Kidney (tissue), 14 donors: ENCODE measurements around the gene TPST2. TPM values are rescaled to one million over a fixed set of nuclear protein-coding genes. Genes with fewer than 3 reads are reported as not detected.

Experiments used
- DNase-seq, 5 donors: peaks; one replicate each; pipeline ENCODE4 v3.0.0-alpha.2; 2013 to 2020
- FAIRE-seq: peaks from 2 replicates; lab custom pipeline; 2012; peaks lifted over from hg19 to GRCh38; lab: Jason Lieb, UNC
- H3K27ac ChIP-seq, 2 donors: one replicate each; pipeline ENCODE4 v1.7.0; 2013; ENCODE audit warnings: low read depth in 2 of 2, low read length in 2 of 2, inconsistent platforms in 1 of 2
- H3K27me3 ChIP-seq: one replicate; pipeline ENCODE4 v1.7.1; 2013; ENCODE audit warnings: low read length, inconsistent platforms; ENCODE audit not compliant: control insufficient read depth, insufficient read depth
- H3K36me3 ChIP-seq, 3 donors: one replicate each; pipeline versions ENCODE4 v1.7.0 to v1.7.1; 2013; ENCODE audit warnings: low read length in 3 of 3, control low read depth in 1 of 3, inconsistent platforms in 1 of 3; ENCODE audit not compliant: insufficient read depth in 3 of 3, control insufficient read depth in 2 of 3
- H3K4me1 ChIP-seq, 3 donors: one replicate each; pipeline versions ENCODE4 v1.7.0 to v1.7.1; 2013; ENCODE audit warnings: low read length in 3 of 3, inconsistent platforms in 1 of 3, low read depth in 1 of 3; ENCODE audit not compliant: control insufficient read depth in 2 of 3, insufficient read depth in 2 of 3
- H3K4me3 ChIP-seq, 3 donors: one replicate each; pipeline versions ENCODE4 v1.7.0 to v1.8.1; 2013; ENCODE audit warnings: low read length in 3 of 3, control low read depth in 1 of 3, inconsistent platforms in 1 of 3
- H3K9ac ChIP-seq, 3 donors: one replicate each; pipeline versions ENCODE4 v1.7.0 to v1.7.1; 2013; ENCODE audit warnings: low read length in 3 of 3, control low read depth in 1 of 3, inconsistent platforms in 1 of 3
- H3K9me3 ChIP-seq, 3 donors: one replicate each; pipeline versions ENCODE4 v1.7.0 to v1.7.1; 2013; ENCODE audit warnings: low read length in 3 of 3, control low read depth in 1 of 3, inconsistent platforms in 1 of 3; ENCODE audit not compliant: control insufficient read depth in 2 of 3, insufficient read depth in 1 of 3
- intact Hi-C: fragments of 100-400 bp; cut with DNase I; formaldehyde crosslinking; loops from one replicate; pipeline ENCODE4 v1.11.1; 2022
- polyA plus RNA-seq: library from polyadenylated mRNA; stranded (reverse); fragments of 350-450 nt; fragmentation: Illumina TruSeq; extraction: RNeasy Lipid Tissue Mini Kit (QIAGEN cat#74804); gene quantifications from one replicate; pipeline ENCODE4 v1.2.3, GENCODE V29; 2014; ENCODE audit warnings: low read depth, low replicate concordance; ENCODE audit not compliant: insufficient read depth
- total RNA-seq: library from RNA; stranded (reverse); fragmentation: NEBNext Ultra II Directional; extraction: Animal tissue kit (Norgen Biotek cat#: 25700); gene quantifications from one replicate; pipeline ENCODE4 v1.2.1, GENCODE V29; 2021
- TF ChIP-seq, protein P1 (sequence below): IDR thresholded peaks from 3 replicates; pipeline ENCODE4 v1.5.1; 2012; ENCODE audit warnings: mild to moderate bottlenecking, moderate library complexity, borderline replicate concordance; ENCODE audit not compliant: insufficient read depth; ENCODE audit errors: extremely low read depth
- donor health status: control.
- donor health status: control.
- donor health status: control.
- donor health status: control.
- donor health status: control.
- donor health status: DM: yes; HTN: yes; CAD: no.
- donor health status: Normal renal cell carcinoma (clear cell type).

The TPST2 gene
- total and polyA plus RNA-seq, 2 donors from 2014 or later, result 40.3 to 48.7 TPM

DNA sequence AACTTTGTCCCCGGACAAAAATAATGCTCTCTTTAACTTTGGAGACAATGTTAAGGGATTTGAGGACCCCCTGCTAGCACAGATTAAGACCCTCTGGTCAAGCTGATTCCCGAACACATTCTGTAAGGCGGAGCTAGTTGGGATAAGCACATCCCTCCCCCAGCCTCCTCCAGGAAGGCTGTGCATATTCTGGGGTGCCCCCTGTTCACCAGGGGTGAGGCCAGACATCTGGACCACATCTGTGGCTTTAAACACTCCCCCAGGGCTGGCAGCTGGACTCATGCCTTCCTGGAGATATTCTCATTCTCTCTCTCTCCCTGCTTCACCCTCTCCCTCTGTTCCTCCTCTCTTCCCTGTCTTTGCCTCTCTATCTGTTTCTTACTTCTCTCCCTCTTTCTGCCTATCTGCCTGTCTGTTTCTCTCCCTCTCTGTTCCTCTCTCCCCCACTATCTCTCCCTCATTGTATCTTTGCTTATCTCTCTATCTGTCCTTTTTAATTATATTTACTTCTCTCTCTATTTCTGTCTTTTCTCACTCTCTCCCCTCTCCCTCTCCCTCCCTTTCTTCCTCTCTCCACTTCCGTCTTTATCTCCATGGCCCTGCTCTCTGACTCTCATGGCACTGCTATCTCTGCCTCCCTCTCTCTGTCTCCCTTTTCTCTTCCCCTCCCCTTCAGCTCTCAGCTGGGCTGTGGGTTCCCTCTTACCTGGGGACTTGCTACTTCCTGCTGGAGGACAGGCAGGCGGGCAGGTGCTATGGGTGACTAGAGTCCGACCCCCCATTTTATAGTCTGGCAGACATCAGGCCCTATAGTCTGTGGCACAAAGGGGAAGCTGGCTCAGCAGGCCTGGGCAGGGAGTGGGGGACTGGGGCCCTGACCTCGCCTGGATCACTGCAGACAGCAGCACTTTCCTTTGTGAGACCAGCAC lies 27.6 kb upstream of the TPST2 start, which contains the start of gene CRYBB1:
TSS of gene CRYBB1 (minus strand) at position 757 of the 929 bp plus-strand sequence. CDS start 1,708 bp downstream, outside the sequence.
- H3K9me3 ChIP-seq, result no peaks in the 10 kb centered on the region
- no peak for FAIRE-seq
- no peaks in the 10 kb centered on the region for H3K4me1 ChIP-seq
- H3K27me3 ChIP-seq, result no peaks in the 10 kb centered on the region
- DNase-seq, result peak in 1 of 5 donors; percentile 77
- no peak within 1 kb of the TSS for H3K4me3 ChIP-seq
- no peaks in the 10 kb centered on the region for H3K36me3 ChIP-seq
- intact Hi-C loops, result no loop called here
- TF ChIP-seq, protein P1, sequence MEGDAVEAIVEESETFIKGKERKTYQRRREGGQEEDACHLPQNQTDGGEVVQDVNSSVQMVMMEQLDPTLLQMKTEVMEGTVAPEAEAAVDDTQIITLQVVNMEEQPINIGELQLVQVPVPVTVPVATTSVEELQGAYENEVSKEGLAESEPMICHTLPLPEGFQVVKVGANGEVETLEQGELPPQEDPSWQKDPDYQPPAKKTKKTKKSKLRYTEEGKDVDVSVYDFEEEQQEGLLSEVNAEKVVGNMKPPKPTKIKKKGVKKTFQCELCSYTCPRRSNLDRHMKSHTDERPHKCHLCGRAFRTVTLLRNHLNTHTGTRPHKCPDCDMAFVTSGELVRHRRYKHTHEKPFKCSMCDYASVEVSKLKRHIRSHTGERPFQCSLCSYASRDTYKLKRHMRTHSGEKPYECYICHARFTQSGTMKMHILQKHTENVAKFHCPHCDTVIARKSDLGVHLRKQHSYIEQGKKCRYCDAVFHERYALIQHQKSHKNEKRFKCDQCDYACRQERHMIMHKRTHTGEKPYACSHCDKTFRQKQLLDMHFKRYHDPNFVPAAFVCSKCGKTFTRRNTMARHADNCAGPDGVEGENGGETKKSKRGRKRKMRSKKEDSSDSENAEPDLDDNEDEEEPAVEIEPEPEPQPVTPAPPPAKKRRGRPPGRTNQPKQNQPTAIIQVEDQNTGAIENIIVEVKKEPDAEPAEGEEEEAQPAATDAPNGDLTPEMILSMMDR, result no peak
- H3K27ac ChIP-seq, result no peak within 1 kb of the TSS
- H3K9ac ChIP-seq, result no peak within 1 kb of the TSS

DNA sequence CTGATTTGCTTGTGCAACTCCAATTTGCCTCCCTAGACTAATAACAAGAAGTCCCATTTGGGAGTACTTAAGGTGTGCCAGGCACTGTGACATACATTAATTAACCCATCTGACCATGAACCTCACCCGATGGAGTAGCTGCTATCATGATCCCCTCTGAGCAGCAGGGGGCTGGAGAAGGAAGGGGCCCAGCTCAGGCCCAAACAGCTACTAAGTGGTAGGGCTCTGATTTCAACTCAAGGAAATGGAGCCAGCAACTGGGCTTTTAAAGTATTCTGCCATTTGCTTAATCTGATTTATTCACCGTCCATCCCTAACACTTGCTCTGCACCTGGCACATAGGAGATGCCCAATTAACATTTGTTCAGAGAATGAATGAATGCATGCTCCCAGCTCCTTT lies 26.7 kb upstream of the TPST2 start:
- H3K27me3 ChIP-seq, result no peaks in the 10 kb centered on the region
- no peaks in the 10 kb centered on the region for H3K4me1 ChIP-seq
- no peaks in the 10 kb centered on the region for H3K9me3 ChIP-seq
- FAIRE-seq (no peak), DNase-seq (no peak)
- no peak overlapping the region for H3K27ac ChIP-seq
- TF ChIP-seq, protein P1, result no peak
- intact Hi-C loops, result no loop called here
- H3K36me3 ChIP-seq, result no peaks in the 10 kb centered on the region
- H3K9ac ChIP-seq, result no peak overlapping the region
- H3K4me3 ChIP-seq, result no peak overlapping the region

DNA sequence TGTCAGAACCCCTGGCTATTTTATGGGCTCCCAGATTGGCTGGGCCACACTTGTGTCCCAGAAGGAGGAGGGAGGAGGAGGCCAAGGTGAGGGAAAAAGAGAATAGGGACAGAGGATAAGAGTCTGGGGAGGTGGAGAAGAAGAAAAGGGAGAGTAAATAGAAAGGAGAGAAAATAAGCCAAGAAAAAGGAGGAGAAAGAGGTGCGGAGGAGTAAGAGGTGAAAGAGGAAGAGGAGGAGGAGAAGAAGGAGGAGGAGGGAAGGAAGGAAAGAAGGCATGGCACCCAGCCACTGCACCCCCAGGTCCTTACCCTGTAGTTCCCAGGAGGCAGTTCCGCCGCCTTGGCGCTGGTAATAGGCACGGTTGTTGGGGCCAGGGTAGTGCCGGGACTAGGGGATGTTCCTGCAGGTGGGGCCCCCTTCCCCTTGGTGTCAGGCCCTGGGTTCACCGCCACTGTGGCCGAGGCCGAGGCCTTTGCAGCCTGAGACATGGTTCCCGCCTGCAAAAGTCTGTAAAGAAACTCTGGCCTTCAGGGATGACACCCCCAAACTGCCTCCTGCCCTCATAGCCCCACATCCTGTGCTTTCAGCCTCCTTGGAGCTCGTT lies 26.0 kb upstream of the TPST2 start:
- DNase-seq (no peak), FAIRE-seq (no peak)
- intact Hi-C loops, result no loop called here
- no peak overlapping the region for H3K9ac ChIP-seq
- no peak overlapping the region for H3K4me3 ChIP-seq
- TF ChIP-seq, protein P1, result no peak
- H3K27ac ChIP-seq, result no peak overlapping the region
- H3K27me3 ChIP-seq, result no peaks in the 10 kb centered on the region
- H3K9me3 ChIP-seq, result no peaks in the 10 kb centered on the region
- no peaks in the 10 kb centered on the region for H3K36me3 ChIP-seq
- H3K4me1 ChIP-seq, result no peaks in the 10 kb centered on the region
